Astrocyte (in vitro differentiated cells and primary cell): ENCODE results near the gene WDR35. TPM values are rescaled to one million over a fixed set of nuclear protein-coding genes. Genes with fewer than 3 reads are reported as not detected.

Source experiments
- DNase-seq: peaks from one replicate; pipeline ENCODE4 v3.0.0-alpha.2; 2010; ENCODE audit warnings: low read depth
- FAIRE-seq: peaks from 2 replicates; lab custom pipeline; 2011; peaks lifted over from hg19 to GRCh38; lab: Jason Lieb, UNC
- H2AFZ ChIP-seq: 2 replicates; pipeline ENCODE4 v1.6.0; 2012; ENCODE audit warnings: low read depth, low read length, inconsistent platforms
- H3K27ac ChIP-seq: 2 replicates; pipeline ENCODE4 v1.5.1; 2011; ENCODE audit warnings: low read depth, low read length, inconsistent platforms
- H3K27me3 ChIP-seq: 2 replicates; pipeline ENCODE4 v1.6.0; 2011; ENCODE audit warnings: low read length, inconsistent platforms; ENCODE audit not compliant: insufficient read depth
- H3K36me3 ChIP-seq: 2 replicates; pipeline ENCODE4 v1.5.1; 2011; ENCODE audit warnings: low read length, inconsistent platforms; ENCODE audit not compliant: insufficient read depth
- H3K4me1 ChIP-seq: 2 replicates; pipeline ENCODE4 v1.5.1; 2011; ENCODE audit warnings: low read length, inconsistent platforms; ENCODE audit not compliant: insufficient read depth
- H3K4me2 ChIP-seq: 2 replicates; pipeline ENCODE4 v1.6.0; 2012; ENCODE audit warnings: low read length, inconsistent platforms
- H3K4me3 ChIP-seq: 2 replicates; pipeline ENCODE4 v1.5.1; 2011; ENCODE audit warnings: low read depth, mild to moderate bottlenecking, low read length, inconsistent platforms; ENCODE audit not compliant: insufficient read depth
- H3K79me2 ChIP-seq: 2 replicates; pipeline ENCODE4 v1.6.0; 2012; ENCODE audit warnings: mild to moderate bottlenecking, low read length, inconsistent platforms; ENCODE audit not compliant: insufficient read depth
- H3K9ac ChIP-seq: 2 replicates; pipeline ENCODE4 v1.6.0; 2012; ENCODE audit warnings: mild to moderate bottlenecking, low read length, inconsistent platforms
- H3K9me3 ChIP-seq: 2 replicates; pipeline ENCODE4 v1.5.1; 2012; ENCODE audit warnings: low read depth, mild to moderate bottlenecking, low read length, inconsistent platforms; ENCODE audit not compliant: insufficient read depth
- H4K20me1 ChIP-seq: 2 replicates; pipeline ENCODE4 v1.6.0; 2012; ENCODE audit warnings: low read length, inconsistent platforms; ENCODE audit not compliant: insufficient read depth
- H3K27ac Mint-ChIP-seq: one replicate; pipeline ENCODE4 v1.8.0; 2021; ENCODE audit warnings: mild to moderate bottlenecking, mixed read lengths; ENCODE audit not compliant: unreplicated experiment
- H3K27me3 Mint-ChIP-seq: one replicate; pipeline ENCODE4 v1.8.0; 2021; ENCODE audit warnings: low read depth, mixed read lengths; ENCODE audit not compliant: unreplicated experiment
- H3K36me3 Mint-ChIP-seq: one replicate; pipeline ENCODE4 v1.8.0; 2021; ENCODE audit warnings: low read depth, mixed read lengths; ENCODE audit not compliant: unreplicated experiment
- H3K4me1 Mint-ChIP-seq: one replicate; pipeline ENCODE4 v1.8.0; 2021; ENCODE audit warnings: low read depth, mixed read lengths; ENCODE audit not compliant: unreplicated experiment
- H3K4me3 Mint-ChIP-seq: one replicate; pipeline ENCODE4 v1.8.0; 2021; ENCODE audit warnings: mild to moderate bottlenecking, moderate library complexity, mixed read lengths; ENCODE audit not compliant: unreplicated experiment
- H3K9me3 Mint-ChIP-seq: one replicate; pipeline ENCODE4 v1.8.0; 2021; ENCODE audit warnings: mild to moderate bottlenecking, mixed read lengths; ENCODE audit not compliant: unreplicated experiment
- CTCF ChIP-seq: IDR thresholded peaks from 2 replicates; pipeline ENCODE4 v1.5.1; 2011; ENCODE audit warnings: low read depth, mild to moderate bottlenecking, inconsistent platforms, low read length, moderate library complexity; ENCODE audit not compliant: insufficient read depth
- EZH2 ChIP-seq: IDR thresholded peaks from 2 replicates; pipeline ENCODE4 v1.6.1; 2012; ENCODE audit warnings: mild to moderate bottlenecking, low read length, inconsistent platforms; ENCODE audit not compliant: insufficient read depth
- total RNA-seq: library from RNA; stranded (reverse); gene quantifications from 2 replicates; pipeline ENCODE4 v1.2.1, GENCODE V29; 2021

The WDR35 gene
- total RNA-seq, 1 donor from 2014 or later = 9.6 TPM

GRCh38 chr2:19885791-19886190 is 104.1 kb downstream of the WDR35 start:
- H3K27me3 ChIP-seq = no peaks in the 10 kb centered on the region
- no peak for TF ChIP-seq EZH2
- TF ChIP-seq CTCF = no peak
- no peaks in the 10 kb centered on the region for H3K36me3 ChIP-seq
- FAIRE-seq (no peak), DNase-seq (no peak)
- H3K79me2 ChIP-seq = no peaks in the 10 kb centered on the region
- Mint-ChIP-seq H3K36me3 (peaks cover 4% of the 10 kb centered on the region), H3K27me3 (peaks cover 27% of the 10 kb centered on the region), H3K27ac (no peak overlapping the region), H3K9me3 (peaks cover 3% of the 10 kb centered on the region), H3K4me1 (peaks cover 3% of the 10 kb centered on the region), H3K4me3 (no peak overlapping the region)
- no peaks in the 10 kb centered on the region for H4K20me1 ChIP-seq
- H3K4me1 ChIP-seq = no peaks in the 10 kb centered on the region
- no peak overlapping the region for H3K4me2 ChIP-seq
- H2AFZ ChIP-seq = no peak overlapping the region
- no peak overlapping the region for H3K4me3 ChIP-seq
- H3K9ac ChIP-seq = no peak overlapping the region
- no peaks in the 10 kb centered on the region for H3K9me3 ChIP-seq
- H3K27ac ChIP-seq = no peak overlapping the region

- no peaks in the 10 kb centered on the region for H3K27me3 ChIP-seq
- no peak overlapping the region for H3K4me2 ChIP-seq
- Mint-ChIP-seq H3K4me3 (no peak overlapping the region), H3K9me3 (peaks cover 3% of the 10 kb centered on the region), H3K27me3 (peaks cover 29% of the 10 kb centered on the region), H3K36me3 (peaks cover 7% of the 10 kb centered on the region), H3K4me1 (peaks cover 3% of the 10 kb centered on the region), H3K27ac (no peak overlapping the region)
- H3K4me1 ChIP-seq = no peaks in the 10 kb centered on the region
- DNase-seq = no peak
- TF ChIP-seq CTCF (no peak), EZH2 (no peak)
- H3K9ac ChIP-seq = no peak overlapping the region
- no peak overlapping the region for H3K27ac ChIP-seq
- no peak overlapping the region for H3K4me3 ChIP-seq
- no peaks in the 10 kb centered on the region for H3K36me3 ChIP-seq
- no peak for FAIRE-seq
- H3K9me3 ChIP-seq = no peaks in the 10 kb centered on the region
- no peaks in the 10 kb centered on the region for H4K20me1 ChIP-seq
- H3K79me2 ChIP-seq = no peaks in the 10 kb centered on the region
- H2AFZ ChIP-seq = no peak overlapping the region
Observed at GRCh38 chr2:19883971-19884720, 105.8 kb downstream of the WDR35 start.

GRCh38 chr2:19883486-19883885 is 106.4 kb downstream of the WDR35 start:
- DNase-seq = no peak
- Histone ChIP-seq H3K4me2 (no peak overlapping the region), H3K79me2 (no peaks in the 10 kb centered on the region), H3K36me3 (no peaks in the 10 kb centered on the region), H3K9ac (no peak overlapping the region), H2AFZ (no peak overlapping the region), H3K27ac (no peak overlapping the region), H4K20me1 (no peaks in the 10 kb centered on the region), H3K4me3 (no peak overlapping the region), H3K4me1 (no peaks in the 10 kb centered on the region), H3K9me3 (no peaks in the 10 kb centered on the region), H3K27me3 (no peaks in the 10 kb centered on the region)
- peaks cover 3% of the 10 kb centered on the region for H3K9me3 Mint-ChIP-seq
- TF ChIP-seq CTCF = no peak
- TF ChIP-seq EZH2 = no peak
- H3K4me1 Mint-ChIP-seq = peaks cover 3% of the 10 kb centered on the region
- H3K36me3 Mint-ChIP-seq = peaks cover 7% of the 10 kb centered on the region
- no peak for FAIRE-seq
- peaks cover 29% of the 10 kb centered on the region for H3K27me3 Mint-ChIP-seq
- no peak overlapping the region for H3K4me3 Mint-ChIP-seq
- H3K27ac Mint-ChIP-seq = no peak overlapping the region
